Glutamatergic neuron (in vitro differentiated cells): ENCODE results near the gene FBXL7. TPM values are rescaled to one million over a fixed set of nuclear protein-coding genes. Genes with fewer than 3 reads are reported as not detected.

Experiments
- DNase-seq: peaks from one replicate; pipeline ENCODE4 v3.0.0; 2022
- H3K27ac Mint-ChIP-seq: one replicate; pipeline ENCODE4 v1.8.0; 2020; ENCODE audit warnings: mild to moderate bottlenecking, mixed read lengths, inconsistent platforms; ENCODE audit not compliant: unreplicated experiment
- H3K27me3 Mint-ChIP-seq: one replicate; pipeline ENCODE4 v1.8.0; 2020; ENCODE audit warnings: mild to moderate bottlenecking, moderate library complexity, mixed read lengths, inconsistent platforms; ENCODE audit not compliant: unreplicated experiment
- H3K36me3 Mint-ChIP-seq: one replicate; pipeline ENCODE4 v1.8.0; 2020; ENCODE audit warnings: mild to moderate bottlenecking, mixed read lengths, inconsistent platforms; ENCODE audit not compliant: unreplicated experiment
- H3K4me1 Mint-ChIP-seq: one replicate; pipeline ENCODE4 v1.8.0; 2020; ENCODE audit warnings: mild to moderate bottlenecking, low read depth, mixed read lengths, inconsistent platforms; ENCODE audit not compliant: unreplicated experiment
- H3K4me3 Mint-ChIP-seq: one replicate; pipeline ENCODE4 v1.8.0; 2020; ENCODE audit warnings: mild to moderate bottlenecking, mixed read lengths, inconsistent platforms; ENCODE audit not compliant: unreplicated experiment
- H3K9me3 Mint-ChIP-seq: one replicate; pipeline ENCODE4 v1.8.0; 2020; ENCODE audit warnings: mild to moderate bottlenecking, moderate library complexity, mixed read lengths, inconsistent platforms; ENCODE audit not compliant: unreplicated experiment
- CTCF ChIP-seq: fragments of 200-600 bp; sonication (generic); IDR thresholded peaks from one replicate; pipeline ENCODE4 v1.5.0; 2021; ENCODE audit not compliant: partially characterized antibody, unreplicated experiment
- total RNA-seq: library from RNA; stranded (reverse); fragmentation: NEBNext Ultra II Directional; extraction: Animal tissue kit (Norgen Biotek cat#: 25700); gene quantifications from one replicate; pipeline ENCODE4 v1.2.1, GENCODE V29; 2021; ENCODE audit not compliant: unreplicated experiment

The FBXL7 gene
- total RNA-seq, 1 donor from 2014 or later = 25.3 TPM

GRCh38 chr5:15574128-15574527 is 74.1 kb downstream of the FBXL7 start:
- Mint-ChIP-seq H3K27me3 (no peaks in the 10 kb centered on the region), H3K36me3 (no peaks in the 10 kb centered on the region), H3K9me3 (no peaks in the 10 kb centered on the region), H3K27ac (no peak overlapping the region), H3K4me3 (no peak overlapping the region), H3K4me1 (peaks cover 38% of the 10 kb centered on the region)
- no peak for TF ChIP-seq CTCF
- DNase-seq = no peak

- peak overlapping the region; percentile 70 for H3K27ac Mint-ChIP-seq
Observed at GRCh38 chr5:15574806-15575325, 74.9 kb downstream of the FBXL7 start.

GRCh38 chr5:15575666-15576065 is 75.7 kb downstream of the FBXL7 start:
- Mint-ChIP-seq H3K27ac (peak overlapping the region; percentile 70), H3K4me1 (peaks cover 44% of the 10 kb centered on the region), H3K36me3 (no peaks in the 10 kb centered on the region), H3K9me3 (no peaks in the 10 kb centered on the region), H3K27me3 (no peaks in the 10 kb centered on the region), H3K4me3 (no peak overlapping the region)
- TF ChIP-seq CTCF = no peak
- DNase-seq = no peak

More at GRCh38 chr5:15574806-15575325, 74.9 kb downstream of the FBXL7 start:
- DNase-seq = no peak
- H3K36me3 Mint-ChIP-seq = no peaks in the 10 kb centered on the region
- H3K4me3 Mint-ChIP-seq = peak overlapping the region; percentile 50
- peaks cover 43% of the 10 kb centered on the region for H3K4me1 Mint-ChIP-seq
- no peak for TF ChIP-seq CTCF
- H3K27me3 Mint-ChIP-seq = no peaks in the 10 kb centered on the region
- no peaks in the 10 kb centered on the region for H3K9me3 Mint-ChIP-seq

- Mint-ChIP-seq H3K36me3 (no peaks in the 10 kb centered on the region), H3K27ac (peak overlapping the region; percentile 65), H3K4me3 (peak overlapping the region; percentile 18), H3K27me3 (no peaks in the 10 kb centered on the region), H3K9me3 (no peaks in the 10 kb centered on the region), H3K4me1 (peaks cover 44% of the 10 kb centered on the region)
- TF ChIP-seq CTCF = no peak
- DNase-seq = no peak
Observed at GRCh38 chr5:15577132-15577531, 77.2 kb downstream of the FBXL7 start.

GRCh38 chr5:15577831-15578230 is 77.9 kb downstream of the FBXL7 start:
- Mint-ChIP-seq H3K27ac (peak overlapping the region; percentile 65), H3K4me3 (no peak overlapping the region), H3K36me3 (peaks cover 5% of the 10 kb centered on the region), H3K27me3 (no peaks in the 10 kb centered on the region), H3K9me3 (no peaks in the 10 kb centered on the region), H3K4me1 (peaks cover 46% of the 10 kb centered on the region)
- DNase-seq = no peak
- no peak for TF ChIP-seq CTCF
